ENCODE measurements around the gene LTB. TPM values are rescaled to one million over a fixed set of nuclear protein-coding genes. Genes with fewer than 3 reads are reported as not detected.
A peak's percentile ranks its signal among the peaks of the same experiment; 100 is the strongest.

Gene LTB
- total RNA-seq, 4 donors from 2014 or later: not detected

DNA sequence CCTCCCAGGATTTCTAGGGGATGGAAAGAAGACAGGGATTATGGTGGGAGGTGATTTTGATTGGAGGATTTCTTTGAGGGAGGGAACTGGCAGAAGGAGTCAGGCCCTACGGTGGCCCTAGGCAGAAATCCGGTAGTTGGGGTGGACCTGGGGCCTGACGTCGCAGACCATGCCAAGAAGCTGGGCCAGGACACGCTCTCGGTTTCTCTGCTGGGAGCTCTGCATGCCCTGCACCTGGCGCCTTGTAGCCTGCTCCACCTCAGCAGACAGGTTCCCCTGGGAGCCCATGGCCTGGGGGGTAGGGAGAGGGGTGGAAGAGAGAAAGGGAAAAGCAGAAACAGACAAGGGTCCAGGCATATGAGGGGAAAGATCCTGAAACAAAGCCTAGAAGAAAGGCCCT is 36.9 kb downstream of the LTB start:
- DNase-seq (ENCODE audit: low spot score in 2 of 2): no peak
- H3K4me1 ChIP-seq: peaks cover 40% of the 10 kb centered on the region
- no peak overlapping the region for H3K27ac ChIP-seq
- no peak overlapping the region for H3K4me3 ChIP-seq
- TF ChIP-seq EP300 (IDR thresholded peaks at IDR 0.05) (no peak), POLR2AphosphoS5 (IDR thresholded peaks at IDR 0.05) (no peak), POLR2A (IDR thresholded peaks at IDR 0.05) (no peak)
- TF ChIP-seq, protein P1, sequence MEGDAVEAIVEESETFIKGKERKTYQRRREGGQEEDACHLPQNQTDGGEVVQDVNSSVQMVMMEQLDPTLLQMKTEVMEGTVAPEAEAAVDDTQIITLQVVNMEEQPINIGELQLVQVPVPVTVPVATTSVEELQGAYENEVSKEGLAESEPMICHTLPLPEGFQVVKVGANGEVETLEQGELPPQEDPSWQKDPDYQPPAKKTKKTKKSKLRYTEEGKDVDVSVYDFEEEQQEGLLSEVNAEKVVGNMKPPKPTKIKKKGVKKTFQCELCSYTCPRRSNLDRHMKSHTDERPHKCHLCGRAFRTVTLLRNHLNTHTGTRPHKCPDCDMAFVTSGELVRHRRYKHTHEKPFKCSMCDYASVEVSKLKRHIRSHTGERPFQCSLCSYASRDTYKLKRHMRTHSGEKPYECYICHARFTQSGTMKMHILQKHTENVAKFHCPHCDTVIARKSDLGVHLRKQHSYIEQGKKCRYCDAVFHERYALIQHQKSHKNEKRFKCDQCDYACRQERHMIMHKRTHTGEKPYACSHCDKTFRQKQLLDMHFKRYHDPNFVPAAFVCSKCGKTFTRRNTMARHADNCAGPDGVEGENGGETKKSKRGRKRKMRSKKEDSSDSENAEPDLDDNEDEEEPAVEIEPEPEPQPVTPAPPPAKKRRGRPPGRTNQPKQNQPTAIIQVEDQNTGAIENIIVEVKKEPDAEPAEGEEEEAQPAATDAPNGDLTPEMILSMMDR (IDR thresholded peaks at IDR 0.05): no peak
- no peaks in the 10 kb centered on the region for H3K27me3 ChIP-seq
- H3K9me3 ChIP-seq: no peaks in the 10 kb centered on the region
- H3K36me3 ChIP-seq: peaks cover 15% of the 10 kb centered on the region
- 62% methylated on average over 7 of the region's 7 CpGs for WGBS

DNA sequence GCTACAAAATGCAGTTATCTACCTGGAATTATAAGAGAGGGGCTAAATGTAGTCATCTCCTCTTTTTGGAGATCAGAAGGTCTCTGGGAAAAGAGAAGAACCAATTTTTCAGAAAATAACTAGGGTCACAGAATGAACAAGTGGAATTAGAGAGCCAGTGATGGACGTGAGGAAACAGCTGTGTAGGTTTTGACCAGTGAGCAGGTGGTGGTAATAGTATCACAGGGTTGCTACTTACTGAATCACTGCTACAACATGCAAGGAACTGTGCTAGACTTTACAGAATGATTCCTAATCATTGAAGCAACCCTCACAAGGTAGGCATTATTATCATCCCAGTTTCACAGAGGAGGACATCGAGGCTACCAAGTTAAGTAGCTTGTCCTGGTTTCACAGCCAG is 37.5 kb downstream of the LTB start:
- 71% methylated on average over 2 of the region's 2 CpGs for WGBS
- Histone ChIP-seq H3K27ac (no peak overlapping the region), H3K9me3 (no peaks in the 10 kb centered on the region), H3K36me3 (peaks cover 14% of the 10 kb centered on the region), H3K27me3 (no peaks in the 10 kb centered on the region), H3K4me3 (no peak overlapping the region), H3K4me1 (peaks cover 46% of the 10 kb centered on the region)
- no peak for TF ChIP-seq EP300 (IDR thresholded peaks at IDR 0.05)
- DNase-seq (ENCODE audit: low spot score in 2 of 2): no peak

DNA sequence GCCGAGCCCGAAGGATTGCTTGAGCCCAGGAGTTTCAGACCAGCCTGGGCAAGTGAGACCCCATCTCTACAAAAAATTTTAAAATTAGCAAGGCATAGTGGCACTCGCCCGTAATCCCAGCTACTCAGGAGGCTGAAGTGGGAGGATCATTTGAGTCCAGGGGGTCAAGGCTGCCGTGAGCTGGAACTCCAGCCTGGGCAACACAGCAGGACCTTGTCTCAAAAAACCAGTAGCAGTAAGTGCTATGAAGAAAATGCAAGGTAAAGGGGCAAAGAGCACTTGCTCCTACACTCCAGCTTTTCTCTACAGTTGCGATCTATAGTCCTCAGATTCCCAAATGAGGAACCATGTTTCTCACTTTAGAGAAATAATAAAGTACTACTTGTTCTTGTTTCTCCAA is 38.6 kb downstream of the LTB start:
- H3K4me3 ChIP-seq: no peak overlapping the region
- peaks cover 57% of the 10 kb centered on the region for H3K4me1 ChIP-seq
- TF ChIP-seq POLR2A (IDR thresholded peaks at IDR 0.05) (no peak), EP300 (IDR thresholded peaks at IDR 0.05) (no peak), POLR2AphosphoS5 (IDR thresholded peaks at IDR 0.05) (no peak)
- TF ChIP-seq, protein P1 (IDR thresholded peaks at IDR 0.05): no peak
- H3K27me3 ChIP-seq: no peaks in the 10 kb centered on the region
- no peak overlapping the region for H3K27ac ChIP-seq
- H3K9me3 ChIP-seq: no peaks in the 10 kb centered on the region
- 95% methylated on average over 6 of the region's 6 CpGs for WGBS
- H3K36me3 ChIP-seq: peaks cover 15% of the 10 kb centered on the region
- no peak for DNase-seq (ENCODE audit: low spot score in 2 of 2)

DNA sequence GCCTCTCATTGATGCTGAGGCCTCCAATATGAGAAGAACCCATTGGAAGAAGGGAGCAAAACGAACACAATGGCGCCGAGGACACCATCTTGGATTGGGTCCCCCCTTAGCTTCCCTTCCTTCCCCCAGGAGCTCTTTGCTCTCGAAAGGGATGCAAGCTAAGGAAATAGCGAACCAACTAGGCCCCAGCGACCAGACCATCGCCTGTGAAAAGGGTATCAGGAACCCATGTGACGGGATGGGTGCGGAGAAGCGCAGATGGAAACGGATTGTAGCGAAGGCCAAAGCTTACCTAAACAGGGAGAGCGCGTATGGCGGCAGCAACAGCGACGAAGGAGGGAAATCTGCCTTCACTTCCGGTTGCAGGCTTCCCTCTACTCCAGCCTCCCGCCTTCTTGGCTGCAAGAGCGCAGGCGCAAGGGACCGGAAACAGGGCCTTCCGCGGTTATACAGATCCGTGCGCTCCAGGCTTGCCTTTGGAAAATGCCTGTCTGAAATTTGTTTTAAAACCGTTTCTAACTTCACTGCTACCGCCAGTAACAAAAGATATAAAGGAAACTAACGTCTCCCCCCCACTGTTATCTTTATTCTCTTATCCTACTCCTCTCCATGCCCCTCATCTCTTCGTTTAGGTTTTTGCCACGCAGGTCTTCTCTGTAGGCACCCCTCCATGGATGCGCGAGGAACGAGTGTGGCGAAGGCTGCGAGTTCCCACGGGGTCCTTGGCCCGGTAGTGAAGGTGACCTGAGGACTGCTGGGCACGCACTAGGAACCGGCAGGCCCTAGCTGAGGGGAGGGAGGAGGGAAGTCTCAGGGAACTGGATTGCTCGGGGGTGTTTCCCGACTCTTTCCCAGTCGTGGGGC is 40.3 kb downstream of the LTB start, which contains the start of gene DDX39B:
Gene DDX39B (minus strand): TSS at position 346 of the 864 bp plus-strand sequence. CDS start 1,471 bp downstream, outside the sequence.
- peak within 1 kb of the TSS; percentile 72 for H3K4me3 ChIP-seq
- H3K27ac ChIP-seq: peak within 1 kb of the TSS; percentile 93
- TF ChIP-seq POLR2AphosphoS5 (IDR thresholded peaks at IDR 0.05) (peak; percentile 75 to 99 (median 97)), POLR2A (IDR thresholded peaks at IDR 0.05) (peak; percentile 78 to 89), EP300 (IDR thresholded peaks at IDR 0.05) (no peak)
- DNase-seq (ENCODE audit: low spot score in 2 of 2): peak; percentile 97
- H3K27me3 ChIP-seq: no peaks in the 10 kb centered on the region
- WGBS: under 1% methylated on average over 38 of the region's 43 CpGs
- H3K9me3 ChIP-seq: no peaks in the 10 kb centered on the region
- peaks cover 33% of the 10 kb centered on the region for H3K36me3 ChIP-seq
- peaks cover 53% of the 10 kb centered on the region for H3K4me1 ChIP-seq

DNA sequence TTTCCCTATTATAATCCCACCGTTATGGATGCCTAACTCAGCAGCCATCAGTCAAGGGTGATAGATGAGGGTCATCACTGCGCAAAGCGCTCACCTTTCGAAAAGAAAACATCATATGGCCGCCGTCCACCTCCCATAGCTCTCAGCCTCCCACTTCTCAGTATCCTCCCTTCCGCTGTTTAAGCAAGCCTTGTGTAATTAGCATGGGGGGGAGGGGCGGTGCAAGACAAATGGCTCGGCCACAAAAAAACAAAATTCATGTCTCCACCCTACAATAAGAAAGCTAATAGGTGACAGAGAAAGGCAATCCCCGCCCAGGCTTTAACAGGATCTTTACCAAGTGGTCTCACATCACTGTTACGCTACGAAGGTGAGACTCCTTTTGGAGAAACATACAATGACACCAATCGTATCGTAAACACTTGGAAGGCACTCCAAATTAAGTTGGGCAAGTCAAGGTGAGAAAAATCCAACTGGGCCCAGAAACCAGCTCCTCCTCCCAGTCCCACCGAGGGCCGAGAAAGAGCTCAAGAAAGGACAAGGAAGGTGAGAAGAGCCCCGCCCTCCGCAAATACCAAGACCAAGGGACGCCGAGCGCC is 41.1 kb downstream of the LTB start:
- Histone ChIP-seq H3K9me3 (no peaks in the 10 kb centered on the region), H3K27ac (peak overlapping the region; percentile 93), H3K4me3 (peak overlapping the region; percentile 72), H3K36me3 (peaks cover 40% of the 10 kb centered on the region), H3K4me1 (peaks cover 45% of the 10 kb centered on the region), H3K27me3 (no peaks in the 10 kb centered on the region)
- under 1% methylated on average over 21 of the region's 21 CpGs for WGBS
- TF ChIP-seq POLR2A (IDR thresholded peaks at IDR 0.05) (no peak), POLR2AphosphoS5 (IDR thresholded peaks at IDR 0.05) (no peak), EP300 (IDR thresholded peaks at IDR 0.05) (no peak)
- TF ChIP-seq, protein P1 (IDR thresholded peaks at IDR 0.05): no peak
- DNase-seq (ENCODE audit: low spot score in 2 of 2): peak in 1 of 2 donors; percentile 73

DNA sequence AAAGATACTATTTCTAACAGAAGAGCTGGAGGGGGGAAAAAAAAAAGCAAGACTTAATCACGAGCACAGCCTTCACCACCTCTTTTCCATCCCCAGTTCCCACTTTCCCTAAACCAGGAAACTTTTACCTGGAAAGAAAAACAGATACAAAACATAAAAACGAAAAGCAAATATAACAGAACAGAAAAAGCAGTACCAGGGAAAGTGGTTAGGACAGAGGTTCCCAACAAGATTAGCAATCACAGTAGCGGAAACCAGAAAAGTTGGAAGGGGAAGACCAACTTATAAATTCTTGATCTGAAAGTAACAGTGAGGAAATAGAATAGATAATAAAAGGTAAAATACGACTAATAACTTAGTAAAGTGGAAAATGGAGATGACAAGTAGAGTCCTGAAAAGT is 41.6 kb downstream of the LTB start:
- no peaks in the 10 kb centered on the region for H3K9me3 ChIP-seq
- TF ChIP-seq EP300 (IDR thresholded peaks at IDR 0.05): no peak
- TF ChIP-seq, protein P1 (IDR thresholded peaks at IDR 0.05): no peak
- TF ChIP-seq POLR2AphosphoS5 (IDR thresholded peaks at IDR 0.05): no peak
- TF ChIP-seq POLR2A (IDR thresholded peaks at IDR 0.05): no peak
- no peaks in the 10 kb centered on the region for H3K27me3 ChIP-seq
- H3K36me3 ChIP-seq: peaks cover 45% of the 10 kb centered on the region
- no peak for DNase-seq (ENCODE audit: low spot score in 2 of 2)
- WGBS: 9% methylated on average over 4 of the region's 4 CpGs
- peaks cover 44% of the 10 kb centered on the region for H3K4me1 ChIP-seq
- H3K27ac ChIP-seq: peak overlapping the region; percentile 93
- peak overlapping the region; percentile 72 for H3K4me3 ChIP-seq
